ENCODE results near the gene MED13.

Gene MED13

GRCh38 chr17:62094175-62094574, 29.1 kb upstream of the MED13 start:
- TF ChIP-seq SIN3A (IDR thresholded peaks at IDR 0.05; ENCODE audit: borderline replicate concordance, insufficient read depth, low read length) (no peak), REST (IDR thresholded peaks at IDR 0.05; ENCODE audit: insufficient read depth in 1 of 2, low read depth in 2 of 2, low read length in 2 of 2) (no peak), POLR2AphosphoS5 (IDR thresholded peaks at IDR 0.05; ENCODE audit: low read depth, low read length) (no peak), FOXP2 (optimal IDR thresholded peaks at IDR 0.05; ENCODE audit: borderline replicate concordance, extremely low read depth, extremely low read length, insufficient read depth) (no peak), TAF1 (IDR thresholded peaks at IDR 0.05; ENCODE audit: borderline replicate concordance, insufficient read depth, low read length) (no peak)

GRCh38 chr17:62093188-62094155, 28.4 kb upstream of the MED13 start:
- no peak; the same call in 1 of the 2 replicates for TF ChIP-seq SIN3A (IDR thresholded peaks at IDR 0.05; ENCODE audit: borderline replicate concordance, insufficient read depth, low read length)
- TF ChIP-seq POLR2AphosphoS5 (IDR thresholded peaks at IDR 0.05; ENCODE audit: low read depth, low read length) = no peak
- peak; percentile 32; the same call in 1 of the 2 replicates for TF ChIP-seq TAF1 (IDR thresholded peaks at IDR 0.05; ENCODE audit: borderline replicate concordance, insufficient read depth, low read length)
- no peak for TF ChIP-seq FOXP2 (optimal IDR thresholded peaks at IDR 0.05; ENCODE audit: borderline replicate concordance, extremely low read depth, extremely low read length, insufficient read depth)
- no peak for TF ChIP-seq REST (IDR thresholded peaks at IDR 0.05; ENCODE audit: insufficient read depth in 1 of 2, low read depth in 2 of 2, low read length in 2 of 2)

GRCh38 chr17:62092784-62093183, 27.7 kb upstream of the MED13 start:
- TF ChIP-seq TAF1 (IDR thresholded peaks at IDR 0.05; ENCODE audit: borderline replicate concordance, insufficient read depth, low read length) = no peak
- no peak for TF ChIP-seq FOXP2 (optimal IDR thresholded peaks at IDR 0.05; ENCODE audit: borderline replicate concordance, extremely low read depth, extremely low read length, insufficient read depth)

GRCh38 chr17:62091804-62092203, 26.7 kb upstream of the MED13 start:
- no peak for TF ChIP-seq POLR2AphosphoS5 (IDR thresholded peaks at IDR 0.05; ENCODE audit: low read depth, low read length)
- no peak for TF ChIP-seq SIN3A (IDR thresholded peaks at IDR 0.05; ENCODE audit: borderline replicate concordance, insufficient read depth, low read length)
- no peak for TF ChIP-seq FOXP2 (optimal IDR thresholded peaks at IDR 0.05; ENCODE audit: borderline replicate concordance, extremely low read depth, extremely low read length, insufficient read depth)
- no peak for TF ChIP-seq REST (IDR thresholded peaks at IDR 0.05; ENCODE audit: insufficient read depth in 1 of 2, low read depth in 2 of 2, low read length in 2 of 2)
- TF ChIP-seq TAF1 (IDR thresholded peaks at IDR 0.05; ENCODE audit: borderline replicate concordance, insufficient read depth, low read length) = no peak

GRCh38 chr17:62090868-62091267, 25.8 kb upstream of the MED13 start:
- TF ChIP-seq SIN3A (IDR thresholded peaks at IDR 0.05; ENCODE audit: borderline replicate concordance, insufficient read depth, low read length) (no peak), REST (IDR thresholded peaks at IDR 0.05; ENCODE audit: insufficient read depth in 1 of 2, low read depth in 2 of 2, low read length in 2 of 2) (no peak), FOXP2 (optimal IDR thresholded peaks at IDR 0.05; ENCODE audit: borderline replicate concordance, extremely low read depth, extremely low read length, insufficient read depth) (no peak), POLR2AphosphoS5 (IDR thresholded peaks at IDR 0.05; ENCODE audit: low read depth, low read length) (no peak), TAF1 (IDR thresholded peaks at IDR 0.05; ENCODE audit: borderline replicate concordance, insufficient read depth, low read length) (no peak)

Data from PFSK-1 (cell line).